CD8-positive, alpha-beta memory T cell (primary cell): Measurements from ENCODE around the gene GIN1. TPM values are rescaled to one million over a fixed set of nuclear protein-coding genes. Genes with fewer than 3 reads are reported as not detected.
"Not testable (repeated sequence)": the region's sequence is repeated elsewhere in the genome, so short reads cannot be mapped to it uniquely, and the experiment has no call there.

Experiments
- CTCF ChIA-PET: fragments of 350-600 bp; sonication (Branson Sonifier 250); formaldehyde crosslinking; loops from one replicate; lab custom pipeline; 2021; ENCODE audit warnings: antibody characterized with exemption; lab: Charles Lee
- POLR2A ChIA-PET: fragments of 350-600 bp; sonication (Branson Sonifier 250); formaldehyde crosslinking; loops from one replicate; lab custom pipeline; 2021; ENCODE audit warnings: antibody characterized with exemption; lab: Charles Lee
- DNase-seq, 5 donors: peaks; one replicate each; pipeline versions ENCODE4 v3.0.0 to v3.0.0-alpha.2; 2020 to 2022; ENCODE audit warnings: mixed read lengths in 1 of 5
- H3K27ac ChIP-seq: one replicate; pipeline ENCODE4 v1.7.0; 2013; ENCODE audit warnings: low read depth, mild to moderate bottlenecking, low read length, moderate library complexity
- H3K27me3 ChIP-seq: 2 replicates; pipeline ENCODE4 v1.7.0; 2013; ENCODE audit warnings: low read length, mild to moderate bottlenecking; ENCODE audit not compliant: insufficient read depth, poor library complexity, severe bottlenecking
- H3K36me3 ChIP-seq: 2 replicates; pipeline ENCODE4 v1.7.0; 2013; ENCODE audit warnings: mild to moderate bottlenecking, low read length, moderate library complexity; ENCODE audit not compliant: insufficient read depth
- H3K4me1 ChIP-seq: 2 replicates; pipeline ENCODE4 v1.7.0; 2013; ENCODE audit warnings: mild to moderate bottlenecking, low read length, moderate library complexity; ENCODE audit not compliant: insufficient read depth
- H3K4me3 ChIP-seq: 2 replicates; pipeline ENCODE4 v1.7.0; 2013; ENCODE audit warnings: mild to moderate bottlenecking, low read length
- H3K9me3 ChIP-seq: 2 replicates; pipeline ENCODE4 v1.7.0; 2013; ENCODE audit warnings: mild to moderate bottlenecking, low read length
- H3K27ac Mint-ChIP-seq, 8 donors: one replicate each; pipeline ENCODE4 v1.8.0; 2020 to 2021; ENCODE audit warnings: mixed read lengths in 8 of 8, mild to moderate bottlenecking in 6 of 8, inconsistent platforms in 3 of 8, moderate library complexity in 3 of 8
- H3K27me3 Mint-ChIP-seq, 2 donors: one replicate each; pipeline ENCODE4 v1.8.0; 2020 to 2021; ENCODE audit warnings: mixed read lengths in 2 of 2, mild to moderate bottlenecking in 1 of 2, moderate library complexity in 1 of 2
- H3K36me3 Mint-ChIP-seq, 3 donors: one replicate each; pipeline ENCODE4 v1.8.0; 2020 to 2021; ENCODE audit warnings: mixed read lengths in 3 of 3, inconsistent platforms in 1 of 3, mild to moderate bottlenecking in 1 of 3
- H3K4me1 Mint-ChIP-seq, 3 donors: one replicate each; pipeline ENCODE4 v1.8.0; 2020 to 2021; ENCODE audit warnings: mixed read lengths in 3 of 3, inconsistent platforms in 1 of 3, mild to moderate bottlenecking in 1 of 3
- H3K4me3 Mint-ChIP-seq, 7 donors: one replicate each; pipeline ENCODE4 v1.8.0; 2020 to 2021; ENCODE audit warnings: mixed read lengths in 7 of 7, mild to moderate bottlenecking in 6 of 7, moderate library complexity in 4 of 7, inconsistent platforms in 2 of 7
- H3K9me3 Mint-ChIP-seq, 5 donors: one replicate each; pipeline ENCODE4 v1.8.0; 2020 to 2022; ENCODE audit warnings: mixed read lengths in 5 of 5, mild to moderate bottlenecking in 3 of 5, moderate library complexity in 2 of 5, inconsistent platforms in 1 of 5
- polyA plus RNA-seq: library from polyadenylated mRNA; unstranded; fragments of 300-500 nt; fragmentation: Illumina TruSeq; gene quantifications from one replicate; pipeline ENCODE4 v1.2.3, GENCODE V29; 2021
- total RNA-seq, 2 experiments: library from RNA; stranded (reverse); gene quantifications; one replicate each; pipeline ENCODE4 v1.2.3, GENCODE V29; 2021

Gene GIN1
- total and polyA plus RNA-seq, 3 experiments from 2014 or later, result 8.6 to 10.4 (median 9.3) TPM

DNA sequence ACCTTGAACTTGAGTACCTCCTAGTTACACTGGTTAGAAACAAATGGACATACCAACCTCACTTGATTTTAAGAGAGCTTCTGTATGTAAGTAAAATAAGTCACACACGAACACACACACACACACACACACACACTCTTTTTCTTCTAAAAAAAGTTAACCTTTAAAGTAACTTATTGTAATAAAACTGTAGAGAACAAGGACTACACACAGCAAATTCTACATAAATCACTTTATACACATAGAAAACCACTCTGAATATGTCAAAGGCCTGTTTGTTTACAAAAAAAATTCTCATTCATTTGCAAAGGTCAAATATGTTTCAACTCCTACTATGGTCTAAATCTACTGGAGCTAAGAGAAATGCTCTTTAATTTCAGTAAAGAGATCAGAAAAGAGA lies 29.1 kb downstream of the GIN1 start:
- CTCF ChIA-PET, result no interaction called here
- peaks cover 7% of the 10 kb centered on the region in 5 donors for H3K9me3 Mint-ChIP-seq
- peaks cover 9% of the 10 kb centered on the region for H3K36me3 ChIP-seq
- no peaks in the 10 kb centered on the region for H3K4me1 Mint-ChIP-seq
- H3K27me3 ChIP-seq, result no peaks in the 10 kb centered on the region
- DNase-seq, result no peak
- no peaks in the 10 kb centered on the region for H3K4me1 ChIP-seq
- no peak overlapping the region for H3K4me3 Mint-ChIP-seq
- H3K4me3 ChIP-seq, result no peak overlapping the region
- POLR2A ChIA-PET, result no interaction called here
- no peak overlapping the region for H3K27ac ChIP-seq
- no peak overlapping the region for H3K27ac Mint-ChIP-seq
- H3K27me3 Mint-ChIP-seq, result no peaks in the 10 kb centered on the region
- peaks cover 27 to 74% (median 50%) of the 10 kb centered on the region in 3 donors for H3K36me3 Mint-ChIP-seq
- H3K9me3 ChIP-seq, result no peaks in the 10 kb centered on the region

DNA sequence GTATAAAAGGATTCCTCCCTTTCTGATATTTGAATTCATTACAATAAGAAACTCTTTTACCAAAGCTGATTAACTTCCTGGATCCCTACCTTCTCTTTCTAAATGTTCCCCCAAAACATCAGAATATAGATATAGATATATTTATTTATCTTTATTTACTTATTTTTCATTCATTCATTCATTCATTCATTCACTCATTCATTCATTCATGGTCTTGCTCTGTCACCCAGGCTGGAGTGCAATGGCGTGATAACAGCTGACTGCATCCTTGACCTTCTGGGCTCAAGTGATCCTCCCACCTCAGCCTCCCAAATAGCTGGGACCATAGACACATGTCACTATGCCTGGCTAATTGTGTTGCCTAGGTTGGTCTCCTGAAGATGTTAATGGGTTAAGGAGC lies 30.7 kb downstream of the GIN1 start:
- Histone ChIP-seq H3K9me3 (peaks cover 3% of the 10 kb centered on the region), H3K4me3 (no peak overlapping the region), H3K36me3 (peaks cover 9% of the 10 kb centered on the region), H3K27ac (no peak overlapping the region), H3K4me1 (no peaks in the 10 kb centered on the region), H3K27me3 (no peaks in the 10 kb centered on the region)
- no peaks in the 10 kb centered on the region for H3K27me3 Mint-ChIP-seq
- POLR2A ChIA-PET, result no interaction called here
- H3K36me3 Mint-ChIP-seq, result peaks cover 34 to 76% (median 64%) of the 10 kb centered on the region in 3 donors
- CTCF ChIA-PET, result no interaction called here
- no peak for DNase-seq
- H3K27ac Mint-ChIP-seq, result no peak overlapping the region
- no peak overlapping the region for H3K4me3 Mint-ChIP-seq
- H3K9me3 Mint-ChIP-seq, result peaks cover 14 to 22% (median 20%) of the 10 kb centered on the region in 5 donors
- H3K4me1 Mint-ChIP-seq, result no peaks in the 10 kb centered on the region

DNA sequence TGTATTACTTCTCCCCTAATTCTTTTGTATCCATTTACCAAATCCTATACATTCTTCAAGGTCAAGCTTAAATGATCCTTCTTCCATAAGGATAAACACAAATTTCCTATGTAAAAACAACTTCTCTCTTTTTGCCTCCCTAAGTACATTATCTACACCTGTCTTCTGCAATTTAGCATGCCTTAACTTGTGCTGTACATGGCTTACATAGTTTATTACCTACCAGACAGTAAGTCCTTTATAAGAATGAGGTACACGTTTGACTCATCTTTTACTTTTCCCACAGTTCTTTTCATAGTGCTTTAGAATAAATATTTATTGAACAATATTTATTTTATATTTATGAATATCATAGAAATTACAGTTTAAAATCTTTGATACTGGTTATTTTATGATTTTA lies 33.4 kb downstream of the GIN1 start:
- H3K9me3 Mint-ChIP-seq, result peaks cover 40 to 48% (median 46%) of the 10 kb centered on the region in 5 donors
- no peaks in the 10 kb centered on the region for H3K27me3 Mint-ChIP-seq
- POLR2A ChIA-PET, result no interaction called here
- CTCF ChIA-PET, result no interaction called here
- Histone ChIP-seq H3K4me3 (no peak overlapping the region), H3K4me1 (no peaks in the 10 kb centered on the region), H3K36me3 (peaks cover 9% of the 10 kb centered on the region), H3K27me3 (no peaks in the 10 kb centered on the region), H3K9me3 (peaks cover 20% of the 10 kb centered on the region), H3K27ac (no peak overlapping the region)
- H3K27ac Mint-ChIP-seq, result no peak overlapping the region
- DNase-seq, result no peak
- H3K36me3 Mint-ChIP-seq, result peaks cover 31 to 66% (median 65%) of the 10 kb centered on the region in 3 donors
- H3K4me3 Mint-ChIP-seq, result no peak overlapping the region
- no peaks in the 10 kb centered on the region for H3K4me1 Mint-ChIP-seq

DNA sequence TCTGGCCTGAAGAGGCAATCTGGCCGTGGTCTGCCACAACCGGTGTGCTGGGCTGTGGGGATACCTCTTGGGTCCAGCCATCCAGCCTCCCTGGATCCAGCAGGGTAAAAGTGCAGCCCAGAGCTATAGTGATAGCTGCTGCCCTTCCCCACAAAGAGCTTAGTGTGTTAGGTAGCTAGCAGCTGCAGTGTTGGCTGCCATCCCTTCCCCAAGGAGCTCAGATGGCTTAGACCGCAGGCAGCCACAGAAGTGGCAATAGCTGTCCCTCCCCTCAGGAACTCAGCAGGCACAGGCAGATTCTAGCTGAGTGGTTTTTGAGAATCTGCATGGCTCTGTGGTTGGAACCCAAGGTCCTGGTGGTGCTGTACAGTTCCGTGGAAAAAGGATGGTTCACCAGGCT lies 40.1 kb downstream of the GIN1 start:
- ChIA-PET CTCF (no interaction called here), POLR2A (no interaction called here)
- Mint-ChIP-seq H3K27ac (no peak overlapping the region), H3K4me3 (no peak overlapping the region), H3K27me3 (peaks cover 0 to 4% of the 10 kb centered on the region in 2 donors), H3K9me3 (peaks cover 57 to 89% (median 86%) of the 10 kb centered on the region in 5 donors), H3K36me3 (peaks cover 10 to 52% (median 14%) of the 10 kb centered on the region in 3 donors), H3K4me1 (no peaks in the 10 kb centered on the region)
- Histone ChIP-seq H3K4me1 (no peaks in the 10 kb centered on the region), H3K27ac (no peak overlapping the region), H3K9me3 (peaks cover 28% of the 10 kb centered on the region), H3K4me3 (no peak overlapping the region), H3K36me3 (no peaks in the 10 kb centered on the region), H3K27me3 (no peaks in the 10 kb centered on the region)
- DNase-seq, result no peak

DNA sequence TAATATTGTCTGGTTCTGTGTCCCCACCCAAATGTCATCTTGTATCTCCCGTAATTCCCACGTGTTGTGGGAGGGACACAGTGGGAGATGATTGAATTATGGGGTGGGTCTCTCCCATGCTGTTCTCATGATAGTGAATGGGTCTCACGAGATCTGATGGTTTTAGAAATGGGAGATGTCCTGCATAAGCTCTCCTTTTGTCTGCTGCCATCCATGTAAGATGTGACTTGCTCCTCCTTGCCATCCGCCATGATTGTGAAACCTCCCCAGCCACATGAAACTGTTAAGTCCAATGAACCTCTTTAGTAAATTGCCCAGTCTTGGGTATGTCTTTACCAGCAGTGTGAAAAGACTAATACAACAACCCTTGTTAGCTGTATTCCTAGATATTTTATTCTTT lies 44.5 kb downstream of the GIN1 start:
- Histone ChIP-seq H3K27ac (no peak overlapping the region), H3K9me3 (peaks cover 7% of the 10 kb centered on the region), H3K4me1 (no peaks in the 10 kb centered on the region), H3K36me3 (no peaks in the 10 kb centered on the region), H3K27me3 (no peaks in the 10 kb centered on the region), H3K4me3 (no peak overlapping the region)
- CTCF ChIA-PET, result no interaction called here
- no peaks in the 10 kb centered on the region for H3K4me1 Mint-ChIP-seq
- H3K36me3 Mint-ChIP-seq, result peaks cover 0 to 44% (median 7%) of the 10 kb centered on the region in 3 donors
- peaks cover 4 to 11% of the 10 kb centered on the region in 2 donors for H3K27me3 Mint-ChIP-seq
- H3K4me3 Mint-ChIP-seq, result no peak overlapping the region
- peaks cover 30 to 67% (median 55%) of the 10 kb centered on the region in 5 donors for H3K9me3 Mint-ChIP-seq
- DNase-seq, result no peak
- no peak overlapping the region for H3K27ac Mint-ChIP-seq
- POLR2A ChIA-PET, result no interaction called here

DNA sequence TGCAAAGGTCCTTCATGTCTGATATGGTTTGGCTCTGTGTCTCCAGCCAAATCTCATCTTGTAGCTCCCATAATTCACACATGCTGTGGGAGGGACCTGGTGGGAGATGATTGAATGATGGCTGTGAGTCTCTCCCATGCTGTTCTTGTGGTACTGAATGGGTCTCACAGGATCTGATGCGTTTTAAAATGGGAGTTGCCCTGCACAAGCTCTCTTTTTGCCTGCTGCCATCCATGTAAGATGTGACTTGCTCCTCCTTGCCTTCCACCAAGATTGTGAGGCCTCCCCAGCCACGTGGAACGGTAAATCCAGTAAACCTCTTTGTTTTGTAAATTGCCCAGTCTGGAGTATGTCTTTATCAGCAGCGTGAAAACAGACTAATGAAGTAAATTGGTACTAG lies 46.4 kb downstream of the GIN1 start:
- H3K4me3 ChIP-seq, H3K36me3 ChIP-seq, H3K27me3 ChIP-seq, H3K27ac ChIP-seq, H3K4me1 ChIP-seq, H3K27ac Mint-ChIP-seq, CTCF ChIA-PET, POLR2A ChIA-PET, H3K4me3 Mint-ChIP-seq, H3K9me3 ChIP-seq, H3K4me1 Mint-ChIP-seq, DNase-seq: not testable (repeated sequence)
- Mint-ChIP-seq H3K9me3 (peaks cover 30 to 54% (median 43%) of the 10 kb centered on the region in 5 donors), H3K27me3 (peaks cover 4 to 11% of the 10 kb centered on the region in 2 donors), H3K36me3 (peaks cover 0 to 40% (median 7%) of the 10 kb centered on the region in 3 donors)

DNA sequence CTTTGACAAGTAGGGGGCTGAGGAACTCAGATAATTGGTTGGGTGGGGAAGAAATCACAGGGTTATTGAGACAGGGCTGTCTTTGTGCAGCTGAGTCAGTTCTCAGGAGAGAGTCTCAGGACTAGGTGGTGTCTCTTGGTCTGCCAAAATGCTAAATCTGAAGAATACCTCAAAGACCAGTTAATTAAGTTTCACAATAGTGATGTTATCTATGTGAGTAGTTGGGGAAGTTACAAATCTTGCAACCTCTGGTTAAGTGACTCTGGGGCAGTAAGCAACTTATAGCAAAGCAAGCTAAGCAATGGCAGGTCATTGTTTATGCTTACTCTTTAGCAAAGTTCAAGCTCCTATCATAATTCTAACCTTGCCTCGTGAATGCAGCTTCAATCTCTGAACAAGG lies 53.6 kb downstream of the GIN1 start:
- Mint-ChIP-seq H3K36me3 (no peaks in the 10 kb centered on the region), H3K27me3 (peaks cover 7 to 8% of the 10 kb centered on the region in 2 donors), H3K4me1 (no peaks in the 10 kb centered on the region), H3K9me3 (no peaks in the 10 kb centered on the region), H3K27ac (peak overlapping the region in 1 of 8 donors; percentile 76), H3K4me3 (no peak overlapping the region)
- Histone ChIP-seq H3K27me3 (no peaks in the 10 kb centered on the region), H3K4me1 (no peaks in the 10 kb centered on the region), H3K36me3 (no peaks in the 10 kb centered on the region), H3K27ac (no peak overlapping the region), H3K9me3 (no peaks in the 10 kb centered on the region), H3K4me3 (no peak overlapping the region)
- no peak for DNase-seq
- CTCF ChIA-PET, result no interaction called here
- POLR2A ChIA-PET, result no interaction called here

DNA sequence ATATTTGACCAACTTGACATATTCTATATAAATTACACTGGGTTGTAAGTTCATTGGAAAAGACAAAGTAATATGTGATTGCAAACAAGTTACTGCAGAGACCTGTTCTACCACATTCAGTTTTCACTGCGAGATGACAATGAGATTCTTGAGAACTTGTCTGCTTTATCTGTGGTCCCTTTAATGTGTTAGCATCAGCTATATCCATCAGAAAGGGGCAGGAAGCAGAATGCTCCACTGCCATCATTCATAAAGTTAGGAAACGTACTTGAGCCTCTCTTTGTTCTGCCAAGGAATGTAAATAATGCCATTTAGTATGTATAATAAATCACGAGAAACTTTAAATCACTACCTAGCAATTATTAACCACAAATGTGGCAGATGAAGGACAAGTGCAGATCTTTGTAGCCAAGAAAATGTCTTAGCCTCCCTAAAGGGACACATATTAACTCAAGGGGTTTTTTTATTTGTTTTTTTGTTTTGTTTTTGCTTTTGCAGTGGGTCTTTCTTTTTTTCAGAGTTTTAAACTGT lies 59.4 kb downstream of the GIN1 start:
- ChIA-PET CTCF (no interaction called here), POLR2A (no interaction called here)

More for the DNA sequence above, 59.4 kb downstream of the GIN1 start:
- Mint-ChIP-seq H3K9me3 (peaks cover 0 to 3% (median 0%) of the 10 kb centered on the region in 5 donors), H3K27me3 (peaks cover 4 to 5% of the 10 kb centered on the region in 2 donors), H3K36me3 (peaks cover 0 to 6% (median 0%) of the 10 kb centered on the region in 3 donors), H3K4me3 (no peak overlapping the region), H3K4me1 (peaks cover 0 to 9% (median 0%) of the 10 kb centered on the region in 3 donors), H3K27ac (no peak overlapping the region)
- no peak overlapping the region for H3K27ac ChIP-seq
- H3K4me1 ChIP-seq, result no peaks in the 10 kb centered on the region
- no peaks in the 10 kb centered on the region for H3K27me3 ChIP-seq
- no peaks in the 10 kb centered on the region for H3K36me3 ChIP-seq
- no peak for DNase-seq
- H3K9me3 ChIP-seq, result no peaks in the 10 kb centered on the region
- H3K4me3 ChIP-seq, result no peak overlapping the region
